ENCODE results near the gene GRM1. TPM values are rescaled to one million over a fixed set of nuclear protein-coding genes. Genes with fewer than 3 reads are reported as not detected.

Gene GRM1
- total RNA-seq, 1 donor from 2014 or later = 0.79 TPM

DNA sequence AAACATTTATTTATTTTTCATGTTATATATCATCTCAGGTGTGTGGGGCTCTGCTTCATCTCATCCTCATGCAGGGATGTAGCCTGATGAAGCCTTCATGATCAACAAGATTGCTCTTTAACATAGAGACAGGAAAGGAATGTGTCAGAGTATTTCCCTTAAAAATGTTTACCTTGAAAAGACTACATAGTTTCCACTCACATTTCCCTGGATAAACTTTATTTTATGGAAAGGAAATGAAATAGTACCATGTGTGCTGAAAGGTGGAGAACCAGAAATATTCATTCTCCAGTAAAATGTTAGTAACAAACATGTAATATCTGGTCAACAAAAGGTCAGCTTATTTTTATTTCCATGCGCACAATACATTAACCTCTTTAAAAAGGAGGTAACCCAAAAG lies 155.8 kb downstream of the GRM1 start:
- no peaks in the 10 kb centered on the region for H3F3A ChIP-seq (ENCODE audit: low read depth)
- no peak overlapping the region for H3K9ac ChIP-seq
- H3K27me3 ChIP-seq = no peaks in the 10 kb centered on the region
- no peaks in the 10 kb centered on the region for H3K36me3 Mint-ChIP-seq
- H3K79me2 ChIP-seq (ENCODE audit: low read depth) = no peaks in the 10 kb centered on the region
- no peak for DNase-seq (ENCODE audit: low spot score)
- no peak overlapping the region for H3K27ac ChIP-seq
- no peaks in the 10 kb centered on the region for H3K4me1 Mint-ChIP-seq
- no peak overlapping the region for H3K27ac Mint-ChIP-seq
- H3K27me3 Mint-ChIP-seq (ENCODE audit: insufficient read depth, low read depth) = no peaks in the 10 kb centered on the region
- H3K9me3 Mint-ChIP-seq = no peaks in the 10 kb centered on the region
- H3K4me2 ChIP-seq = no peak overlapping the region
- H4K20me1 ChIP-seq (ENCODE audit: low read depth) = no peaks in the 10 kb centered on the region
- H3K4me3 Mint-ChIP-seq = no peak overlapping the region
- H3K4me3 ChIP-seq = no peak overlapping the region
- TF ChIP-seq EZH2phosphoT487 (IDR thresholded peaks at IDR 0.05) (no peak), EZH2 (IDR thresholded peaks at IDR 0.05) (no peak)
- TF ChIP-seq, protein P1, sequence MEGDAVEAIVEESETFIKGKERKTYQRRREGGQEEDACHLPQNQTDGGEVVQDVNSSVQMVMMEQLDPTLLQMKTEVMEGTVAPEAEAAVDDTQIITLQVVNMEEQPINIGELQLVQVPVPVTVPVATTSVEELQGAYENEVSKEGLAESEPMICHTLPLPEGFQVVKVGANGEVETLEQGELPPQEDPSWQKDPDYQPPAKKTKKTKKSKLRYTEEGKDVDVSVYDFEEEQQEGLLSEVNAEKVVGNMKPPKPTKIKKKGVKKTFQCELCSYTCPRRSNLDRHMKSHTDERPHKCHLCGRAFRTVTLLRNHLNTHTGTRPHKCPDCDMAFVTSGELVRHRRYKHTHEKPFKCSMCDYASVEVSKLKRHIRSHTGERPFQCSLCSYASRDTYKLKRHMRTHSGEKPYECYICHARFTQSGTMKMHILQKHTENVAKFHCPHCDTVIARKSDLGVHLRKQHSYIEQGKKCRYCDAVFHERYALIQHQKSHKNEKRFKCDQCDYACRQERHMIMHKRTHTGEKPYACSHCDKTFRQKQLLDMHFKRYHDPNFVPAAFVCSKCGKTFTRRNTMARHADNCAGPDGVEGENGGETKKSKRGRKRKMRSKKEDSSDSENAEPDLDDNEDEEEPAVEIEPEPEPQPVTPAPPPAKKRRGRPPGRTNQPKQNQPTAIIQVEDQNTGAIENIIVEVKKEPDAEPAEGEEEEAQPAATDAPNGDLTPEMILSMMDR (IDR thresholded peaks at IDR 0.05) = no peak
- H3K4me1 ChIP-seq = no peaks in the 10 kb centered on the region
- H3K9me3 ChIP-seq (ENCODE audit: low read depth) = no peaks in the 10 kb centered on the region
- no peaks in the 10 kb centered on the region for H3K36me3 ChIP-seq
- H2AFZ ChIP-seq (replicated peaks) = no peak overlapping the region

DNA sequence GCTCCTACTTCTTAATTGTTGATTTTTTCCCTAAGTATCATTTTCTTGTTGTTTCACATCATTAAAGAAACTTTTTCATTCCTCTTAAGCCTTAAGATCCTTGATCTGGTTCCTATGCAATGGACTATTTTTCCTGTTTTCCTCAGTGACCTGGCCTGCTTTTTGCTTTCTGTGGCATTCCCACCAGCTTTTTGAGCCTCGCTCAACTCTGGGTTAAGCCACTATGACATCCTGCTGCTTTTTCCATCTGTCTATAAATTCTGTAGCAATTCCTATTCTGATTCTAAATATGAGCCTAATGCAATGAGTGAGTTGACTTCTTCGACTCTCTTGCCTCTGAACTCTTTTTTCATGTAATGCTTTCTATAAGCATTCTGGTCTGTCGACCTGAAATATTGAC lies 160.3 kb downstream of the GRM1 start:
- Histone ChIP-seq H3K9ac (no peak overlapping the region), H3F3A (ENCODE audit: low read depth) (no peaks in the 10 kb centered on the region), H3K4me1 (peaks cover 17% of the 10 kb centered on the region), H3K4me3 (no peak overlapping the region), H3K79me2 (ENCODE audit: low read depth) (no peaks in the 10 kb centered on the region), H3K4me2 (no peak overlapping the region), H3K9me3 (ENCODE audit: low read depth) (no peaks in the 10 kb centered on the region), H3K27me3 (no peaks in the 10 kb centered on the region), H2AFZ (replicated peaks) (no peak overlapping the region), H3K36me3 (no peaks in the 10 kb centered on the region), H3K27ac (no peak overlapping the region), H4K20me1 (ENCODE audit: low read depth) (no peaks in the 10 kb centered on the region)
- TF ChIP-seq EZH2phosphoT487 (IDR thresholded peaks at IDR 0.05) (no peak), EZH2 (IDR thresholded peaks at IDR 0.05) (no peak)
- TF ChIP-seq, protein P1 (IDR thresholded peaks at IDR 0.05) = no peak
- H3K27me3 Mint-ChIP-seq (ENCODE audit: insufficient read depth, low read depth) = peaks cover 2% of the 10 kb centered on the region
- no peak for DNase-seq (ENCODE audit: low spot score)
- H3K36me3 Mint-ChIP-seq = no peaks in the 10 kb centered on the region
- H3K4me1 Mint-ChIP-seq = peaks cover 8% of the 10 kb centered on the region
- H3K9me3 Mint-ChIP-seq = no peaks in the 10 kb centered on the region
- H3K4me3 Mint-ChIP-seq = no peak overlapping the region
- no peak overlapping the region for H3K27ac Mint-ChIP-seq

DNA sequence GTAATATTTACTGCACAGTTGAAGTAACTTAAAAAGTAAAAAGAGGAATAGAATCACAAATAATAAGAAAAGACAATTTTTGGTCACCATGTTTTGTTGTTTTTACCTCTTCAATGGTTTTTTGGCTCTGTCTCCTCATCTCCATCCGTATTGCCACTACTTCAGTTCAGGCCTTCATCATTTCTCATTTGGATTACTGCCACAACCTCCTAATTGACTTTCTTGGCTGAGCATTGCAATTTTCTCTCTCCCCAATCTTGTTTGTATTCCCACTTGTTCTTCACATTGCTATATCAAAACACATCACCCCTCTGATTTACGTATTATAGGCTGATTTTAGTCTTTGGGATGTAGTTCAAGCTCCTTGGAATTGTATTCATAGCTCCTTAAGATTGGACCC lies 161.7 kb downstream of the GRM1 start:
- no peaks in the 10 kb centered on the region for H3K36me3 ChIP-seq
- peaks cover 3% of the 10 kb centered on the region for H3K27me3 Mint-ChIP-seq (ENCODE audit: insufficient read depth, low read depth)
- H2AFZ ChIP-seq (replicated peaks) = no peak overlapping the region
- H3K4me1 ChIP-seq = peaks cover 23% of the 10 kb centered on the region
- H3K9ac ChIP-seq = no peak overlapping the region
- peaks cover 1% of the 10 kb centered on the region for H3K9me3 Mint-ChIP-seq
- no peaks in the 10 kb centered on the region for H3K27me3 ChIP-seq
- H3K4me1 Mint-ChIP-seq = peaks cover 12% of the 10 kb centered on the region
- H3K27ac ChIP-seq = no peak overlapping the region
- no peaks in the 10 kb centered on the region for H3K79me2 ChIP-seq (ENCODE audit: low read depth)
- no peak overlapping the region for H3K4me3 Mint-ChIP-seq
- no peaks in the 10 kb centered on the region for H3K9me3 ChIP-seq (ENCODE audit: low read depth)
- no peak overlapping the region for H3K4me3 ChIP-seq
- TF ChIP-seq EZH2 (IDR thresholded peaks at IDR 0.05) = no peak
- no peak for TF ChIP-seq EZH2phosphoT487 (IDR thresholded peaks at IDR 0.05)
- TF ChIP-seq, protein P1 (IDR thresholded peaks at IDR 0.05) = no peak
- H3K27ac Mint-ChIP-seq = no peak overlapping the region
- no peaks in the 10 kb centered on the region for H3F3A ChIP-seq (ENCODE audit: low read depth)
- H4K20me1 ChIP-seq (ENCODE audit: low read depth) = no peaks in the 10 kb centered on the region
- peaks cover 1% of the 10 kb centered on the region for H3K36me3 Mint-ChIP-seq
- DNase-seq (ENCODE audit: low spot score) = no peak
- no peak overlapping the region for H3K4me2 ChIP-seq

All from neural progenitor cell (in vitro differentiated cells).